Measurements from ENCODE around the gene LRBA. TPM values are rescaled to one million over a fixed set of nuclear protein-coding genes. Genes with fewer than 3 reads are reported as not detected.

Gene LRBA
- polyA plus RNA-seq, 3 donors = 6.4 to 12.9 (median 10.3) TPM

- WGBS, 3 donors = 92 to 96% (median 95%) methylated on average over 4 of the region's 4 CpGs
- no peak overlapping the region for H3K27ac ChIP-seq (ENCODE audit: low read depth, low read length)
These were observed 160.5 kb downstream of the LRBA start for GRCh38 chr4:150854600-150854999.

GRCh38 chr4:150853882-150854281, 161.2 kb downstream of the LRBA start:
- H3K27ac ChIP-seq (ENCODE audit: low read depth, low read length) = no peak overlapping the region
- WGBS, 3 donors = 74 to 100% (median 87%) methylated on average over 2 of the region's 2 CpGs

- no peak overlapping the region for H3K27ac ChIP-seq (ENCODE audit: low read depth, low read length)
- 67 to 85% (median 82%) methylated on average over 1 of the region's 1 CpG for WGBS, 3 donors
These were observed 162.9 kb downstream of the LRBA start for GRCh38 chr4:150852216-150852615.

GRCh38 chr4:150849016-150849415, 166.1 kb downstream of the LRBA start:
- no peak overlapping the region for H3K27ac ChIP-seq (ENCODE audit: low read depth, low read length)
- 84 to 100% (median 95%) methylated on average over 1 of the region's 1 CpG for WGBS, 3 donors

GRCh38 chr4:150828159-150828558, 186.9 kb downstream of the LRBA start:
- H3K27ac ChIP-seq (ENCODE audit: low read depth, low read length) = no peak overlapping the region

GRCh38 chr4:150827226-150827625, 187.9 kb downstream of the LRBA start:
- no peak overlapping the region for H3K27ac ChIP-seq (ENCODE audit: low read depth, low read length)
- 85 to 98% (median 93%) methylated on average over 1 of the region's 1 CpG for WGBS, 3 donors

More at GRCh38 chr4:150828159-150828558, 186.9 kb downstream of the LRBA start:
- 76 to 82% (median 77%) methylated on average over 8 of the region's 8 CpGs for WGBS, 3 donors

GRCh38 chr4:150826306-150826705, 188.8 kb downstream of the LRBA start:
- no peak overlapping the region for H3K27ac ChIP-seq (ENCODE audit: low read depth, low read length)

- WGBS, 3 donors = 91 to 94% (median 93%) methylated on average over 5 of the region's 5 CpGs
- H3K27ac ChIP-seq (ENCODE audit: low read depth, low read length) = no peak overlapping the region
These were observed 192.7 kb downstream of the LRBA start for GRCh38 chr4:150822407-150822806.

GRCh38 chr4:150821641-150822040, 193.4 kb downstream of the LRBA start:
- H3K27ac ChIP-seq (ENCODE audit: low read depth, low read length) = no peak overlapping the region

- 94 to 98% (median 97%) methylated on average over 1 of the region's 1 CpG for WGBS, 3 donors
- H3K27ac ChIP-seq (ENCODE audit: low read depth, low read length) = no peak overlapping the region
These were observed 194.7 kb downstream of the LRBA start for GRCh38 chr4:150820409-150820808.

- no peak overlapping the region for H3K27ac ChIP-seq (ENCODE audit: low read depth, low read length)
These were observed 196.4 kb downstream of the LRBA start for GRCh38 chr4:150818661-150819060.

GRCh38 chr4:150817804-150818528, 197.1 kb downstream of the LRBA start:
- WGBS, 3 donors = 49 to 98% (median 95%) methylated on average over 3 of the region's 3 CpGs
- H3K27ac ChIP-seq (ENCODE audit: low read depth, low read length) = no peak overlapping the region

- WGBS, 3 donors = 98 to 100% (median 99%) methylated on average over 1 of the region's 1 CpG
- no peak overlapping the region for H3K27ac ChIP-seq (ENCODE audit: low read depth, low read length)
These were observed 198.1 kb downstream of the LRBA start for GRCh38 chr4:150817017-150817416.

- no peak overlapping the region for H3K27ac ChIP-seq (ENCODE audit: low read depth, low read length)
These were observed 198.6 kb downstream of the LRBA start for GRCh38 chr4:150816491-150816890.

GRCh38 chr4:150814873-150815272, 200.2 kb downstream of the LRBA start:
- no peak overlapping the region for H3K27ac ChIP-seq (ENCODE audit: low read depth, low read length)
- 89 to 96% (median 94%) methylated on average over 1 of the region's 1 CpG for WGBS, 3 donors

GRCh38 chr4:150805183-150806025, 209.7 kb downstream of the LRBA start:
- H3K27ac ChIP-seq (ENCODE audit: low read depth, low read length) = no peak overlapping the region
- 82 to 97% (median 89%) methylated on average over 3 of the region's 3 CpGs for WGBS, 3 donors

GRCh38 chr4:150801833-150802232, 213.3 kb downstream of the LRBA start:
- WGBS, 3 donors = 97 to 98% (median 98%) methylated on average over 4 of the region's 4 CpGs
- no peak overlapping the region for H3K27ac ChIP-seq (ENCODE audit: low read depth, low read length)

GRCh38 chr4:150799207-150799606, 215.9 kb downstream of the LRBA start:
- WGBS, 3 donors = 76 to 97% (median 97%) methylated on average over 2 of the region's 2 CpGs
- no peak overlapping the region for H3K27ac ChIP-seq (ENCODE audit: low read depth, low read length)

- 86 to 97% (median 89%) methylated on average over 2 of the region's 2 CpGs for WGBS, 3 donors
- H3K27ac ChIP-seq (ENCODE audit: low read depth, low read length) = no peak overlapping the region
These were observed 220.4 kb downstream of the LRBA start for GRCh38 chr4:150794706-150795105.

GRCh38 chr4:150789864-150790263, 225.2 kb downstream of the LRBA start:
- H3K27ac ChIP-seq (ENCODE audit: low read depth, low read length) = no peak overlapping the region
